ENCODE data around the gene MCC.

The MCC gene

GRCh38 chr5:113147101-113147508, 341.1 kb downstream of the MCC start:
- DNase-seq (ENCODE audit: low spot score): no peak

- no peak for DNase-seq (ENCODE audit: low spot score)
Measured at GRCh38 chr5:113145757-113146387, 342.4 kb downstream of the MCC start.

GRCh38 chr5:113142186-113142585, 346.1 kb downstream of the MCC start:
- DNase-seq (ENCODE audit: low spot score): no peak

- no peak for DNase-seq (ENCODE audit: low spot score)
Measured at GRCh38 chr5:113140837-113141671, 347.2 kb downstream of the MCC start.

- DNase-seq (ENCODE audit: low spot score): no peak
Measured at GRCh38 chr5:113133211-113133975, 354.9 kb downstream of the MCC start.

- DNase-seq (ENCODE audit: low spot score): no peak
Measured at GRCh38 chr5:113132564-113132963, 355.7 kb downstream of the MCC start.

GRCh38 chr5:113128641-113129330, 359.5 kb downstream of the MCC start:
- DNase-seq (ENCODE audit: low spot score): no peak

- no peak for DNase-seq (ENCODE audit: low spot score)
Measured at GRCh38 chr5:113128082-113128481, 360.2 kb downstream of the MCC start.

- no peak for DNase-seq (ENCODE audit: low spot score)
Measured at GRCh38 chr5:113127021-113127420, 361.2 kb downstream of the MCC start.

GRCh38 chr5:113125371-113125770, 362.9 kb downstream of the MCC start:
- no peak for DNase-seq (ENCODE audit: low spot score)

- no peak for DNase-seq (ENCODE audit: low spot score)
Measured at GRCh38 chr5:113124914-113125313, 363.3 kb downstream of the MCC start.

GRCh38 chr5:113124265-113124664, 364.0 kb downstream of the MCC start:
- no peak for DNase-seq (ENCODE audit: low spot score)

- DNase-seq (ENCODE audit: low spot score): peak; percentile 7
Measured at GRCh38 chr5:113123618-113124017, 364.6 kb downstream of the MCC start.

- no peak for DNase-seq (ENCODE audit: low spot score)
Measured at GRCh38 chr5:113122053-113122452, 366.2 kb downstream of the MCC start.

GRCh38 chr5:113119246-113119924, 368.9 kb downstream of the MCC start:
- no peak for DNase-seq (ENCODE audit: low spot score)

GRCh38 chr5:113118765-113119164, 369.5 kb downstream of the MCC start:
- DNase-seq (ENCODE audit: low spot score): no peak

GRCh38 chr5:113118298-113118697, 370.0 kb downstream of the MCC start:
- DNase-seq (ENCODE audit: low spot score): no peak

GRCh38 chr5:113117543-113118115, 370.6 kb downstream of the MCC start:
- DNase-seq (ENCODE audit: low spot score): no peak

- DNase-seq (ENCODE audit: low spot score): no peak
Measured at GRCh38 chr5:113115956-113116355, 372.3 kb downstream of the MCC start.

- DNase-seq (ENCODE audit: low spot score): no peak
Measured at GRCh38 chr5:113115061-113115460, 373.2 kb downstream of the MCC start.

GRCh38 chr5:113114559-113114958, 373.7 kb downstream of the MCC start:
- DNase-seq (ENCODE audit: low spot score): no peak

Data from cerebellar cortex (tissue), 1 donor.